ENCODE data around the gene KRTAP4-2. TPM values are rescaled to one million over a fixed set of nuclear protein-coding genes. Genes with fewer than 3 reads are reported as not detected.
A peak's percentile ranks its signal among the peaks of the same experiment; 100 is the strongest.
"Not testable (repeated sequence)": the region's sequence is repeated elsewhere in the genome, so short reads cannot be mapped to it uniquely, and the experiment has no call there.

Gene KRTAP4-2
- not detected for total RNA-seq

DNA sequence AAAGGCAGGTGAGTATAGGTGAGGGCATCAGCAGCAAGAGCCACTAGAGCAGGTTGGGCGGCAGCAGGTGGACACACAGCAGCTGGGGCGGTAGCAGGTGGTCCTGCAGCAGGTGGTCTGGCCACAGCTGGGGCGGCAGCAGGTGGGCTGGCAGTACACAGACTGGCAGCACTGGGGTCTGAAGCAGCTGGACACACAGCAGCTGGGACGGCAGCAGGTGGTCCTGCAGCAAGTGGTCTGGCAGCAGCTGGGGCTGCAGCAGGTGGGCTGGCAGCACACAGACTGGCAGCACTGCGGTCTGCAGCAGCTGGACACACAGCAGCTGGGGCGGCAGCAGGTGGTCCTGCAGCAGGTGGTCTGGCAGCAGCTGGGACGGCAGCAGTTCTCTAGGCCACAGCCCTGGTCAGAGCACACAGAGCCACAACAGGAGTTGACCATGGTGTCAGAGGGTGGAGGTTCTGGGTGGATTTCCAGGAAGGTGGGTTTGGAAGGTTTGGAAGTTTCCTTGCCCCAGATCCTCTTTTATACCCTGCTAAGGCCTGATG, at the start of gene KRTAP4-2:
KRTAP4-2 (minus strand) TSS at position 495 of the 545 bp plus-strand sequence; CDS start at position 438, 57 bp downstream.
- intact Hi-C loops (cut with DNase I, micrococcal nuclease) = no loop called here
- ChIA-PET CTCF (interaction anchor here (1.0 kb wide), 1 partner anchor 23 kb away, joined by 3 read pairs; no protein-coding TSS in a partner anchor), POLR2A (no interaction called here)
- H3K27me3 Mint-ChIP-seq = no peaks in the 10 kb centered on the region
- H3K9me3 Mint-ChIP-seq (ENCODE audit: low read depth) = no peaks in the 10 kb centered on the region
- no peak within 1 kb of the TSS for H3K27ac Mint-ChIP-seq
- ATAC-seq = no peak
- H3K4me1 Mint-ChIP-seq = peaks cover 3% of the 10 kb centered on the region
- no peaks in the 10 kb centered on the region for H3K36me3 Mint-ChIP-seq (ENCODE audit: low read depth)
- no peak within 1 kb of the TSS for H3K4me3 Mint-ChIP-seq
- DNase-seq = no peak

DNA sequence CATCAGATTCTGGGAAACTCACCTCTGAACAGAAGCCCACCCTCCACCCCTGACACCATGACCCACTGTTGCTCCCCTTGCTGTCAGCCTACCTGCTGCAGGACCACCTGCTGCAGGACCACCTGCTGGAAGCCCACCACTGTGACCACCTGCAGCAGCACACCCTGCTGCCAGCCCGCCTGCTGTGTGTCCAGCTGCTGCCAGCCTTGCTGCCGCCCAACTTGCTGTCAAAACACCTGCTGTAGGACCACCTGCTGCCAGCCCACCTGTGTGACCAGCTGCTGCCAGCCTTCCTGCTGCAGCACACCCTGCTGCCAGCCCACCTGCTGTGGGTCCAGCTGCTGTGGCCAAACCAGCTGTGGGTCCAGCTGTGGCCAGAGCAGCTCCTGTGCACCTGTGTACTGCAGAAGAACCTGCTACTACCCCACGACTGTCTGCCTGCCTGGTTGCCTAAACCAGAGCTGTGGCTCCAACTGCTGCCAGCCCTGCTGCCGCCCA, 48.6 kb upstream of the KRTAP4-2 start, which contains the start of gene KRTAP9-2:
KRTAP9-2 (plus strand) TSS at position 51 of the 498 bp plus-strand sequence; CDS start at position 58, 7 bp downstream.
- POLR2A ChIA-PET; H3K4me1 Mint-ChIP-seq; H3K27ac Mint-ChIP-seq; H3K36me3 Mint-ChIP-seq (ENCODE audit: low read depth); CTCF ChIA-PET; DNase-seq; H3K27me3 Mint-ChIP-seq; H3K4me3 Mint-ChIP-seq; ATAC-seq; intact Hi-C loops (cut with DNase I, micrococcal nuclease); H3K9me3 Mint-ChIP-seq (ENCODE audit: low read depth): not testable (repeated sequence)

DNA sequence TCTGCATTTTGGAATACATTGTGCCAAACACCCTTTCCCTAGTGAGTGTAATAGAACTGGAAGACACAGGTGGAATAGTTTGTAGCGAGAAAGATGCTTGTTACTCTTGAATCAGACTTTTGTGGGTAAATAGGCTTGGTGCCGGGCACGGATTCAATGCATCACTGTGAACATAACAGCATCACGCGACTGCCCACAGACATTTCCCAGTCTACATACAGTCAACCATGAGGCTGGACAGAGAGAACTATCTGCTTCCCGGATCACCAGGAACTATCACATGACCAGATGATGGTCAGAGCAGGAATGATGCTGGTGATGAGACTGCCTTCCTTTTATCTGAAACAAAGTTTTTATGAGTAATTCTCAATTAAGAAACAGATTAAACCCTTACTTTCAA, 48.0 kb upstream of the KRTAP4-2 start:
- no peaks in the 10 kb centered on the region for H3K4me1 Mint-ChIP-seq
- intact Hi-C loops (cut with DNase I, micrococcal nuclease) = no loop called here
- no peak overlapping the region for H3K4me3 Mint-ChIP-seq
- ChIA-PET CTCF (interaction anchor here (0.7 kb wide), 1 partner anchor 376 kb away, joined by 3 read pairs; no protein-coding TSS in a partner anchor), POLR2A (no interaction called here)
- no peaks in the 10 kb centered on the region for H3K27me3 Mint-ChIP-seq
- DNase-seq (no peak), ATAC-seq (no peak)
- no peaks in the 10 kb centered on the region for H3K36me3 Mint-ChIP-seq (ENCODE audit: low read depth)
- no peaks in the 10 kb centered on the region for H3K9me3 Mint-ChIP-seq (ENCODE audit: low read depth)
- H3K27ac Mint-ChIP-seq = no peak overlapping the region

DNA sequence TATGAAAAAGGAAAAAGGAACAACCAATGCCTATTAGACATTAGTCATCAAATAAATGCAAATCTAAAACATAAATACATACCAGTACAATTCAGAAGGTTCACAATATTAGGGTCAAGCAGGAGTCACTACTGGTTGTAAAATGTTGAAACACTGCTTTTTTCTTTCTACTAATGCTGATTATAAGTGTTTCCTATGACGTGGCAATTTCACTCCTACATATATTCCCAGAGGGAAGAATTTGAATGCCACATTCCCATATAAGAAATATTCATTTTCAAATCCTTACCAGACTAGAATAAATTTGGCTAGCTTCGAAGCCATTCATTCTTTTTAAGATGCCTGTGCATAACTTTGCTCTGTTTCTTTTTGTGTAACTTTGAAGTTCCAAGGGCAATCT, 45.8 kb upstream of the KRTAP4-2 start:
- no peaks in the 10 kb centered on the region for H3K36me3 Mint-ChIP-seq (ENCODE audit: low read depth)
- intact Hi-C loops (cut with DNase I, micrococcal nuclease) = no loop called here
- ATAC-seq = no peak
- ChIA-PET CTCF (no interaction called here), POLR2A (no interaction called here)
- H3K9me3 Mint-ChIP-seq (ENCODE audit: low read depth) = peaks cover 4% of the 10 kb centered on the region
- no peak for DNase-seq
- no peak overlapping the region for H3K27ac Mint-ChIP-seq
- no peak overlapping the region for H3K4me3 Mint-ChIP-seq
- no peaks in the 10 kb centered on the region for H3K4me1 Mint-ChIP-seq
- no peaks in the 10 kb centered on the region for H3K27me3 Mint-ChIP-seq

DNA sequence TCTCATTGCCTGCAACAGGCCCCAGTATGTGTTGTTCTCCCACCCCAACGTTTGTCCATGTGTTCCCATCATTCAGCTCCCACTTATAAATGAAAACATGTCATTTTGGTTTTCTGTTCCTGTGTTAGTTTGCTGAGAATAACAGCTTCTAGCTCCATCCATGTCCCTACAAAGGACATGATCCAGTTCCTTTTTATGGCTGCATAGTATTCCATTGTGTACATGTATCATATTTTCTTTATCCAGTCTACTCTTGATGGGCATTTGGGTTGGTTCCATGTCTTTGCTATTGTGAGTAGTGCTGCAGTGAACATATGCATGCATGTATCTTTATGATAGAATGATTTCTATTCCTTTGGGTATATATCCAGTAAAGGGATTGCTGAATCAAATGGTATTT, 37.7 kb upstream of the KRTAP4-2 start:
- H3K4me3 Mint-ChIP-seq = no peak overlapping the region

DNA sequence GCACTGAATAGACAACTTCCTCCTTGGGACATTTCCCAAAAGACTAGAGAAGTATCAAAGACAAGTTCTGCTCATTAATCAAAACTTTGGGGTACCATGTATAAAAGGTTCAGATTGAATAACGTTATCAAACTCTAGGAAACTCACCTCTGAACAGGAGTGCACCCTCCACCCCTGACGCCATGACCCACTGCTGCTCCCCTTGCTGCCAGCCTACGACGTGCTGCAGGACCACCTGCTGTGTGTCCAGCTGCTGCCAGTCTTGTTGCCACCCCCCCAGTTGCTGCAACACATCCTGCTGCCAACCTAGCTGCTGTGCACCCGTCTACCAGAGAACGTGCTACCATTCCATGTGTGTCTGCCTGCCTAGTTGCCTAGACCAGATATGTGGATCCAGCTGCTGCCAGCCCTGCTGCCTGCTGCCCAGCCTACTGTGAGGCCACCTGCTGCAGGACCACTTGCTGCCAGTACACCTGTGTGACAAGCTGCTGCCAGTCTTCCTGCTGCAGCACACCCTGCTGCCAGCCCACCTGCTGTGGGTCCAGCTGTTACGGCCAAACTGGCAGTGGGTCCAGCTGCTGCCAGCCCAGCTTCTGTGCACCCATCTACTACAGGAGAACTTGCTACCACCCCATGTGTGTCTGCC, 34.6 kb upstream of the KRTAP4-2 start:
- H3K36me3 Mint-ChIP-seq (ENCODE audit: low read depth) = no peaks in the 10 kb centered on the region
- H3K4me3 Mint-ChIP-seq = no peak overlapping the region
- H3K27ac Mint-ChIP-seq = no peak overlapping the region
- POLR2A ChIA-PET = no interaction called here
- DNase-seq (no peak), ATAC-seq (no peak)
- CTCF ChIA-PET = interaction anchor here (0.6 kb wide), 1 partner anchor 397 kb away, joined by 3 read pairs; no protein-coding TSS in a partner anchor
- H3K4me1 Mint-ChIP-seq = peaks cover 8% of the 10 kb centered on the region
- intact Hi-C loops (cut with DNase I, micrococcal nuclease) = no loop called here
- no peaks in the 10 kb centered on the region for H3K9me3 Mint-ChIP-seq (ENCODE audit: low read depth)
- H3K27me3 Mint-ChIP-seq = peaks cover 7% of the 10 kb centered on the region

More for the DNA sequence above, 37.7 kb upstream of the KRTAP4-2 start:
- ATAC-seq (no peak), DNase-seq (no peak)
- CTCF ChIA-PET = interaction anchor here (0.6 kb wide), 1 partner anchor 308 kb away, joined by 3 read pairs; no protein-coding TSS in a partner anchor
- H3K36me3 Mint-ChIP-seq (ENCODE audit: low read depth) = no peaks in the 10 kb centered on the region
- H3K27me3 Mint-ChIP-seq = peaks cover 7% of the 10 kb centered on the region
- peaks cover 8% of the 10 kb centered on the region for H3K4me1 Mint-ChIP-seq
- peaks cover 4% of the 10 kb centered on the region for H3K9me3 Mint-ChIP-seq (ENCODE audit: low read depth)
- no peak overlapping the region for H3K27ac Mint-ChIP-seq
- POLR2A ChIA-PET = no interaction called here
- intact Hi-C loops (cut with DNase I, micrococcal nuclease) = no loop called here

DNA sequence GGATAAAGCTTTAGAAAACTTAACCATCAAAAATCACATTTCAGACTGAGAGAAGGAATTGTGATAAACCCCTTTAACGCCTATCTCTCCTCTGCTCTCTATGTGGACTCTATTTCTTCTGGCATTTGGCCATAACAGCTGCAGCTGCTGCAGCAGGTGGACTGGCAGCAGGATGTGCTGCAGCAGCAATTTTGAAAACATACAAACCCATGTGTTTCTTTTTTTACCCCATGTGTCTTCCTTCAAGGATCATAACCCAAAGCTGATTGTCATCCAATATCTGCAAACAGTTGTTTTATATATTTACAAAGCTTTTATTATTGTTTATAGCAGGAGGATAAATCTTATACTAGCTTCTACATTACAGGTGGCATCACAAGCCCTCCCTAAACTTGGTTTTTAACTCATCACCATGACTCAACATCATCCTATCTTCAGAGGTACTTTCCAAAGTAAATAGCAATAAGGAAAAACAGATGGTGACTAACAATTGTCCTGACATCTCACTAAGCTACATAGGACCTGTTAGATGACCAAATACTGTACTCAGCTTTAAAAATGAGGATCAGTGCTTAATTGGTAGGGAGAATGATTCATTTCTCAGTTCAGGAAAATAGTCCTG, 33.9 kb upstream of the KRTAP4-2 start:
- intact Hi-C loops (cut with DNase I, micrococcal nuclease) = no loop called here
- no peaks in the 10 kb centered on the region for H3K9me3 Mint-ChIP-seq (ENCODE audit: low read depth)
- H3K36me3 Mint-ChIP-seq (ENCODE audit: low read depth) = no peaks in the 10 kb centered on the region
- POLR2A ChIA-PET = no interaction called here
- peaks cover 7% of the 10 kb centered on the region for H3K27me3 Mint-ChIP-seq
- DNase-seq = no peak
- CTCF ChIA-PET = interaction anchor here (0.6 kb wide), 1 partner anchor 396 kb away, joined by 3 read pairs; no protein-coding TSS in a partner anchor
- peaks cover 8% of the 10 kb centered on the region for H3K4me1 Mint-ChIP-seq
- no peak overlapping the region for H3K27ac Mint-ChIP-seq
- ATAC-seq = peak; percentile 57
- no peak overlapping the region for H3K4me3 Mint-ChIP-seq

DNA sequence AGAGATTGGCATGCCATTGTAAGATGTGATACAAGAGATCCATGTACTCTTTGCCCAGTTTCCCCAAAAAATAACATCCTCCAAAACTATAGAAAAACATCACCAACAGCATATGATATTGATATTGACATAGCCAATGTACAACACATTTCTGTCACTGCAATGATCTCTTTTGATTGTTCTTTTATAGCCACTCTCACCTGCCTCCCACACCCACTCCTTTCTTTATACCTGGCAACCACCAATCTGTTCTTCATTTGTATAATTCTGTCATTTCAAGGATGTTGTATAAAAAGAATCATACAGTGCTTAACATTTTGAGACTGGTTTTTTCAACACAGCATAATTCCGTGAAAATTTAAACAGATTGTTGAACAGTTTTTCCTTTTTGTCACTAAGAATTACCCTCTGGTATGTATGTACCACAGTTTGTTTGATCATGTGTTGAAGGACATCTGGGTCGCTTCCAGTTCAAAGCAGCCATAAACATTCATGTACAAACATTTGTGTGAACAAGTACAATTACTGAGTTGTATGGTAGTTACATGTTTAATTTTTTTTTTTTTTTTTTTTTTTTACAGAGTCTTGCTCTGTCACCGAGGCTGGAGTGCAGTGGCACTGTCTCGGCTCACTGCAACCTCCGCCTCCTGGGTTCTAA, 21.5 kb upstream of the KRTAP4-2 start:
- peaks cover 5% of the 10 kb centered on the region for H3K9me3 Mint-ChIP-seq (ENCODE audit: low read depth)
- no peaks in the 10 kb centered on the region for H3K27me3 Mint-ChIP-seq
- H3K27ac Mint-ChIP-seq = no peak overlapping the region
- no peak for ATAC-seq
- DNase-seq = no peak
- H3K4me1 Mint-ChIP-seq = no peaks in the 10 kb centered on the region
- intact Hi-C loops (cut with DNase I, micrococcal nuclease) = no loop called here
- ChIA-PET CTCF (no interaction called here), POLR2A (no interaction called here)
- no peak overlapping the region for H3K4me3 Mint-ChIP-seq
- no peaks in the 10 kb centered on the region for H3K36me3 Mint-ChIP-seq (ENCODE audit: low read depth)

DNA sequence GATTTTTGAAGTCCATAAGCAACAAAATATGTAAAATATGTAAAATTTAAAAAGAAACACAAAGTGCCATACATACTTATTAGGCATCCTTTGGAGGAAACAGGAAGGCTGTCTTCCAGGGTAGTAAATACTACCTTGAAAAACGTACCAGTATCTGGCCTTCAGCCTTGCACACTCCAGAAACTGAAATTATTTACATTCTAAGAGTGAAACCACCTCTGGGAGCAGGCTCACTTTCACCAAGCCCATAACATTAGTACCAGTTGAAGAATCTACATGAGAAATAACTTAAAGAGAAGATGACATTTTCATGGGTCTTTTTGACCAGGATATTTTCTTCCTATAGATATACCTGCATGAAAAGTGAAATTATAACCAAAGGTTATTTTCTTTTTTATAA, 18.0 kb upstream of the KRTAP4-2 start:
- Mint-ChIP-seq H3K27ac (no peak overlapping the region), H3K4me3 (no peak overlapping the region), H3K27me3 (no peaks in the 10 kb centered on the region), H3K4me1 (no peaks in the 10 kb centered on the region), H3K36me3 (ENCODE audit: low read depth) (peaks cover 3% of the 10 kb centered on the region), H3K9me3 (ENCODE audit: low read depth) (peaks cover 8% of the 10 kb centered on the region)
- intact Hi-C loops (cut with DNase I, micrococcal nuclease) = no loop called here
- POLR2A ChIA-PET = no interaction called here
- ATAC-seq (no peak), DNase-seq (no peak)
- CTCF ChIA-PET = interaction anchor here (1.5 kb wide), 1 partner anchor 14 kb away, joined by 3 read pairs; no protein-coding TSS in a partner anchor

DNA sequence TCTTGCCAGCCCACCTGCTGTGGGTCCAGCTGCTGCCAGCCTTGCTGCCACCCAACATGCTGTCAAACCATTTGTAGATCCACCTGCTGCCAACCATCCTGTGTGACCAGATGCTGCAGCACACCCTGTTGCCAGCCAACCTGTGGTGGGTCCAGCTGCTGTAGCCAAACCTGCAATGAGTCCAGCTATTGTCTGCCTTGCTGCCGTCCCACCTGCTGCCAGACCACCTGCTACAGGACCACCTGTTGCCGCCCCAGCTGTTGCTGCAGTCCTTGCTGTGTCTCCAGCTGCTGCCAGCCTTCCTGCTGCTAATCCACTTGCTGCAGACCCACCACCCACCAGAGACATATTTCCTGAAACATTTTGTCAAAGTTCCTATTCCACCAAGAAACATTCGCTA, 12.3 kb upstream of the KRTAP4-2 start:
- ChIA-PET POLR2A (no interaction called here), CTCF (no interaction called here)
- peaks cover 4% of the 10 kb centered on the region for H3K27me3 Mint-ChIP-seq
- DNase-seq = no peak
- peaks cover 3% of the 10 kb centered on the region for H3K9me3 Mint-ChIP-seq (ENCODE audit: low read depth)
- H3K4me3 Mint-ChIP-seq = no peak overlapping the region
- H3K36me3 Mint-ChIP-seq (ENCODE audit: low read depth) = peaks cover 3% of the 10 kb centered on the region
- no peak for ATAC-seq
- H3K27ac Mint-ChIP-seq = no peak overlapping the region
- H3K4me1 Mint-ChIP-seq = no peaks in the 10 kb centered on the region
- intact Hi-C loops (cut with DNase I, micrococcal nuclease) = no loop called here

DNA sequence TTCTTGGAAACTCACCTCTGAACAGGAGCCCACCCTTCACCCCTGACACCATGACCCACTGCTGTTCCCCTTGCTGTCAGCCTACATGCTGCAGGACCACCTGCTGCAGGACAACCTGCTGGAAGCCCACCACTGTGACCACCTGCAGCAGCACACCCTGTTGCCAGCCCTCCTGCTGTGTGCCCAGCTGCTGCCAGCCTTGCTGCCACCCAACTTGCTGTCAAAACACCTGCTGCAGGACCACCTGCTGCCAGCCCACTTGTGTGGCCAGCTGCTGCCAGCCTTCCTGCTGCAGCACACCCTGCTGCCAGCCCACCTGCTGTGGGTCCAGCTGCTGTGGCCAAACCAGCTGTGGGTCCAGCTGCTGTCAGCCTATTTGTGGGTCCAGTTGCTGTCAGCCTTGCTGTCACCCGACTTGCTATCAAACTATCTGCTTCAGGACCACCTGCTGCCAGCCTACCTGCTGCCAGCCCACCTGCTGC, 11.9 kb upstream of the KRTAP4-2 start, which contains the start of gene KRTAP9-1:
KRTAP9-1 (plus strand) TSS at position 51 of the 482 bp plus-strand sequence; CDS start at position 51, 0 bp downstream.
- H3K36me3 Mint-ChIP-seq (ENCODE audit: low read depth); H3K4me3 Mint-ChIP-seq; H3K9me3 Mint-ChIP-seq (ENCODE audit: low read depth); H3K4me1 Mint-ChIP-seq; POLR2A ChIA-PET; H3K27ac Mint-ChIP-seq; H3K27me3 Mint-ChIP-seq; ATAC-seq; intact Hi-C loops (cut with DNase I, micrococcal nuclease); CTCF ChIA-PET; DNase-seq: not testable (repeated sequence)

Data from activated CD4-positive, alpha-beta T cell treated with anti-CD3 and anti-CD28 coated beads for 36 hours (primary cell).